Stimulated activated CD4-positive, alpha-beta T cell treated with anti-CD3 and anti-CD28 coated beads, Interleukin-4, amount 100 ng/mL, for 4 hours (primary cell): ENCODE measurements around the gene LHFPL3.

Experiments used
- DNase-seq, 2 experiments: peaks; one replicate each; pipeline ENCODE4 v3.0.0-alpha.2; 2020

LHFPL3 gene

DNA sequence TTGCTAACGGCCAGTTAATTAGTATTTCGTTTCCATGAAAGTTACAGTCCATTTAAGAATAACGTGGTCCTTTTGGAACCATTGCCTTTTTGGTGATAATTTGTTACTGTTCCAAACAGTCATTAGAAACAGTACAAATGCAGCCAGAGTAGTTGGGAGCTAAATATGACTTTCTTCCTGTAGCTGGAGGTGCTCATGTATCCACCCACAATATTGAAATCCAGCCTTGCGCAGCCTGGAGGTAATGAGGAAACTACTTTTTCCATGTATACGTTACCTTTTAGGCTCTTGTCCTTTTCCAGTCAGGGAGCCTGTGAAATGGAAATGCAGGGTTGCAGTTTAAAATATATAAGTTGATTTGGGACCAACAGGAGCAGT is 43.6 kb downstream of the LHFPL3 start:
- no peak for DNase-seq

DNA sequence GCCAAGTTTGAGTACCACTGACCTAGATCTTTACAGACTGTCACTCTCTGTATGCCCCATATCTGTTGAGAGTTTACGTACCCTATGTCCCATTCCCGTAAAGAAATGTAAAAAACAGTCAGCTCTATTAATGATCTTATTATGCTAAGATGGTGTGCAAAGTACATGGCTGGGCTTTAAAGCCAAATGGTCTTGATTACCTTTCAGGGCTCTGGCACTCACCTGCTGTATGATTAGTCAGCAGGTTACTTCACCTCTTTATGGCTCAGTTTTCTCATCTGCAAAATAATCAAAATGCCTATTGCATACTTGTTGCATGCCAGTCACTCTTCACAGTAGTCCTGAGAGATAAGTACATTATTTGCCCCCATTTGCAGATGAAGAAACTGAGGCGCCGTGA is 54.2 kb downstream of the LHFPL3 start:
- DNase-seq = no peak

DNA sequence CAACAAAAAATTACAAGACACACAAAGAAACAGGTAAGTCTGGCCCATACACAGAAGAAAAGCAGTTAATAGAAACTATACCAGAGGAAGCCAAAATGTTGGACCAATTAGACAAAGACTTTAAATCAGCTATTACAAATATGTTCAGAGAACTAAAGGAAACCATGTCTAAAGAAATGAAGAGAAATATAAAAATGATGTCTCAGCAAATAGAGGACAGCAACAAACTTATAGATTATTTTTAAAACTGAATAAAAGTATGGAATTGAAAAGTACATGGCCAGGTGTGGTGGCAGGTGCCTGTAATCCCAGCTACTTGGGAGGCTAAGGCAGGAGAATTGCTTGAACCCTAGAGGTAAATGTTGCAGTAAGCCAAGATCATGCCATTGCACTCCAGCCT is 58.5 kb downstream of the LHFPL3 start:
- no peak for DNase-seq

DNA sequence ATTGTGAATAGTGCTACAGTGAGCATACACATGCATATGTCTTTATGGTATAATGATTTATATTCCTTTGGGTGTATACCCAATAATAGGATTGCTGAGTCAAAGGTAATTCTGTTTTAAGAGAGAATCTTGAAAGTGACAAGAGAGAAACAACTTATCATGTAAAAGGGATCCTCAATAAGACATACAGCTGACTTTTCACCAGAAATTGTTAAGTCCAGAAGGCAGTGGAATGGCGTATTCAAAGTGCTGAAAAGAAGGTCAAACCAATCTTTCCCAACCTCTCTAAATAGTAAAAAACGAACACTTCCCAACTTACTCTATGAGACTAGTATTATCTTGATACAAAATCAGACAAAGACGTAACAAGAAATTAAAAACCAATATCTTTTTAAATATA is 59.8 kb downstream of the LHFPL3 start:
- no peak for DNase-seq

DNA sequence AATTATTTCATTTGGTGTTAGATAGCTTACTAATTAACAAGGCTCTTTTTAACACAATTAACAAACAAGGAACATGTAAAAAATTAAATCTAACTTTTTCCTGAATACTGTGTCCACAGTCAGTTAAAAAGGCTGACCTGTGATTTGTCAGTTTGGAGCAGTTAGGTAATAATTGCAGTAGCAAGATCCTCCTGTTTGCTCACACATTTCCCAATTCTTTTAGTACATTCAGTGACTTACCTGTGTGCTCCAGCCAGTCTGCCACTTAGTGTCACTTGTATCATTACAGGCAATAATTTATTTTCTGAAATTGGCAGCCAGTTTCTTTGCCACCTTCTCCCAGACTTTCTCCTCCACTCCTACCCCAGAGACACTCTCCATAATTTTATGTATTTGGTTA is 66.8 kb downstream of the LHFPL3 start:
- no peak for DNase-seq

DNA sequence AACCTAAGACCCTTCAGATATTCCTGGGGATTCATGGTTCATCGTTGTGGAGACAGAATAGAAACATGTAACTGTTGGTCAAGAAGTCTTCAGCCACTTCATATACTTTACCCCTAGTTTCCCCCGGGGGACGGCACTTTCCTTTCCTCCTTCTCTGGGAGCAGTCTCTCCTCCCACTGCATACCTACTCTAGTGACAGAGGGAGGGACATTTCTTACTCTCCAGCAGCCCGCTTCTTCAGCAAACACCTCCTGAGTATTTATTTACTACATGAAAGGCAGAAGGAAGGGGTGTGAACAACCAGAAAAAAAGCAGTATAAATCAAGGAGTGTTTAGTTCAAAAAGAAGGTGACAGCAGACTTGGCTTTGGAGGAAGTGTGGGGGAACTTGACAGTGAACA is 69.0 kb downstream of the LHFPL3 start:
- no peak for DNase-seq

DNA sequence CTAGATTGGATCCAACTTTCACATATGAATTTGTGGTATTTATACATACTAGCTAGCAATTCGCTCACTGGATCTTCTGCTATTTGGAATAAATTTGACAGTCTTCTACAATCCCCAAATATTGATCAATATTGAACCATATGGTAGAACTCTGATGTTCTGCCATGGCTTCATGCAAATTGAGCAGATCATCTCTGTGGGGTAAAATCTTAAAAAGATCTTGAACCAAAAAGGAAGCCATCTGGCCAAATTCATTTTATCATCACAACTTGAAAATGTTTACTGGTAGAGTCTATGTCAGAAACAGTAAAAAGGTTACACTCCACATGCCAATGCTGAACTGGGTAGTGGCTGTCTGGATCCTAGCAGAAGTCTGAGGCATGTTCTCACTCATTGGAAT is 80.0 kb downstream of the LHFPL3 start:
- no peak for DNase-seq

DNA sequence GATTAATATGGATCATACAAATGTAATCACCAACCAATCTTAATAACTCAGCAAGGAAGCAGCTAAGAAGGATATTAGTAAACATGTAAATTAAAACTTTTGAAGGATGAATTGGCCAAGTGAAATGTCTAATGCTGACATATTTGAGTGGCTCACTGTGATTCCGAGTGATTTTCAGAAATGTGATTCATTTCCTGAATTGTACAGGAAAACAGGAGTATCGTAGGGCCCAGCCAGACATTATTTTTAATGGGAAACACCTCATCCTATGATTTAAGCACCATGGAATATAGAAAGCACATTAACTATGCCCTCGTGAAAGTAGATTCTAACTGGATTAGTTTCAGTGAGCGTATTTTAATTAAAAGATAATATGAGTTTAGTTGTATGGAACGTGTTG is 82.3 kb downstream of the LHFPL3 start:
- no peak for DNase-seq

DNA sequence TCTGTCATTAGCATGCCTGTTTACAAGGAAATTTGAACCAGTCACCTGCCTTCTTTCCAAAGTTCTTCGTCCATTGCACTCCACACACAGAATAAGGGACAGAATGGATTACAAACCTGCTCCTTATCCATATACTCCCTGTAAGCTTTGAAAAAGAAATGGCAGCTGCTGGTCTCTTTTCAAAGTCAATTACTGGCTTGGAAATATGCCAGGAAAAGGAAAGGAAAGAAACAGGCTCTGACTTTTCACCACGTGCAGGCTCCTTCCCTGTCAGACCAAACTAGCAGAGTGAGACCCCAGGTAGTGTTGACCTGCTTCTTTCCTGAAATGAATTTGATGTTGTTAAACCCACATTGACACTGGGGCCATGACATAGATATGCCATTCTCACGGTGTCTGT is 84.5 kb downstream of the LHFPL3 start:
- no peak for DNase-seq

DNA sequence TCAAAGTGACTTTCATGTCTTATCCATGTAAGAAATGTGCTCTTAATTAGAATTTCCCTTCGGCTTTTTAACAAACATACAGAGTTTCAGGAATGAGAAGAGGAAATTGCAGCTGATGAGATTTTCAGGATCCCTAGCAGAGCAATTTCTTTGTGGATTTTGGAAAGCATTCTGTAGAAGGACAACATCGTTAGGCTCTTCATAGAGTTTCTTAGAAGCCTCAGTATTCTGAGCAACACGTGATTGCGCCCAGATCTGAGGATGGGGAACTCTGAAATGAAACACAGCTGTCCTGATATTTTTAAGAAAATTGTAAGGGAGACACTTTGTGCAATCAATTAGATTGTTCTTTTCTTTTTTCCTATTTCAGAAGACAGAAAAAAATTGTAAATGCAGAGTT is 85.8 kb downstream of the LHFPL3 start:
- DNase-seq = no peak

DNA sequence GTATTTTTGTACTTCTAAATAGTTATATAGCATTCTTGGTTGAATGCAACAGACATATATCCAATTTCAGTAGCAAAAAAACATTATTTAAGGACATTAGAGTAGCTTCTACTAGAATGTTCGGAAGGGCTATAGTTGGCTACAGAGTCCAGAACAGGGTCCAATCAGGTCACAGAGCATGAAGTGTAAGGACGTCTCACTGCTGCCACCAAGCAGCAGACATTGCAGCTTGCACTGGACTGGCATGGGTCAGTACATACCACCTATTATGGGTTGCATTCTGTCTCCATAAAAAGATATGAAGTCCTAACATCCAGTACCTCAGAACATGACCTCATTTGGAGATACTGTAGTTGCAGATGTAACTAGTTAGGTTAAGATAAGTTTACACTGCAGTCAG is 87.3 kb downstream of the LHFPL3 start:
- no peak for DNase-seq

DNA sequence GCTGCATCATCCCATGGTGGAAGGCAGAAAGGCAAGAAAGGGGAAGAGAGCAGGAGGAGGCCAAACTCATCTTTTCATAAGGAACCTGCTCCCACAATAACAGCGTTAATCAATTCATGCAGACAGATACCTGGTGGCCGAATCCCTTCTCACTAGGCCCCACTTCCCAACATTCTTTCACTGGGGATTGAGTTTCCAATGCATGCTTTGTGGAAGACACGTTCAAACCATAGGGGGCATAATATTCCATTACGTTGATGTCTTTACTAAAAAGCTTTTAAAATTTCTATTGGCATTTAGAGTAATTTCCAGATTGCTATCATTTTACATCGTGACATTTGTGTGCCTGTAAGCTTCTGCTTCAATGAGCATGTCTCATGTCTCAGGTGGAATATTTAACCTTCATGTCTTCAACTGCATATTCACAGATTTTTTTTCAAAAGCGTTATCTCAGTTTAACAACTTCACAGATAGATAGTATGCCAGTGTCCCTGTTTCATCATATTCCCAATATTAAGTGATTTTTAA is 88.5 kb downstream of the LHFPL3 start:
- no peak for DNase-seq

DNA sequence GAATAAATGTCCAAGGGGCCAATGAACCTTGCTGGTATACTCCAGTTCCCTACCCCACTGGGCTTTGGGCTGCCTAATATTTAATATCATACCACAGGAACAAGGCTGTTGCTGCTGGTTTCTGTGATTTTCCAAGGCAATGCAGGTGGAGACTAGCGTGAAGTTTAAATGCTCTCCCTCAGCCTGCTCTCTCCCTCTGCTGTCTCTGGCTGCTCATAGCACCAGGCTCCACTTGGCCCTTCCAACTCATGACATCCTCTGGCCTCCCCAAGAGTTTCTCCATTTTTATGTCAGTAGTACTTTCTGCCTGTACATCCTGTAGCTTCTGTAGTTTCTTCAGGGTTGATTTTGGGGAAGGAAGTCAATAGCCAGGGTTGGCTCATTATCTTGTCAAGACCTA is 103.5 kb downstream of the LHFPL3 start:
- no peak for DNase-seq

DNA sequence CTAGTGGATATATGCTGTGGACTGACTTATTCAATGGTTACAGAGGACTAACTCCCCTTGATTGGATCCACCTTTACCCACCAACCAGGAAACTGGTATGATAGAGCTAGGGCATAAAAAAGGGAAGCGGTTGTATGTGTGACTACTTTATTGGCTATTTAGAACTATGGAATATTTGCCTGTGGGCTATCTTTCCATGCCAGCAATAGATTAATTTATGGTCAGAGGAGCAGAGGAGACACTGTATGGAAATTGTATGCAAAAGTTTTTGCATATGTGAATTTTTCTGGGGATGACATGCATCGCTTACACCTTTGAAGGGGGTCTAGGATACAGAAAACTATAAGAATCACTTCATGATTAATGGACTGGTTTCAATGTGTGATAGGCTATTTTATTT is 105.7 kb downstream of the LHFPL3 start:
- DNase-seq = no peak

DNA sequence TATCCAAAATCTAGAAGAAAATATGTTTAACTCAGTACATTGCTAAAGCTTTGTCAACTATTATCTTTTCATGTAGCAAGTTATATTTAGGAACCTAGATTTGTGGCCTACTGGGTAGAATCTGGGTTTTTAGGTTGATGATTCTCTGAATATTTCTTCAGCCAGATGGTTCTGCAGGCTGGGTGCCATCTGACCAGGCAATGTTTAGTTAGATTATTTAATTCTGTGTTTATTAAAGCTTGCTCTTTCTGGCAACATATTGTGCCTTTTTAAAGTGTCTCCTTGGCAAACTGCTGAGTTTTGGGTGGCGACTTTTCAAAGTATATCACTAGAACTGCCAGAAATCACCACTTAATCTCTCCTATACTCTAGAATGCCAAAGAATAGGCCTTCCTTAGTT is 114.1 kb downstream of the LHFPL3 start:
- DNase-seq = no peak

DNA sequence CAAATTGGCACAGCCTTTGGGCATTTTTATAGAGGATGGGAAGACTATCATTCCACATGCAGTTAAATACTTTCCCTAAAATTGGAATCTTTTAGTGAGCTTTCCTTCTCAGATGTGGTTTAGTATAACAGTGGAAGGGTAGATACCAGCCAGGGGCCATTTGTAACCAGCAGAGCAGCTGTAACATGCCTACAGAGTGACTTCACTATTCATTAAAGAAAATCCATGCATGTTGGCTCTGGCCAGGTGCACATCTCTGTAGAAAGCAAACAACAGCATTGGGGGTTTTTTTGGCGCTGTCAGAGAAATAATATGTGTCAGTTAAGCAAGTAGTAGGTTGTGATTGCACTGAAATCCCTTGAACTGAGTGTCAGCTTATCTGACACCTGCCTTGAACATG is 115.6 kb downstream of the LHFPL3 start:
- DNase-seq = no peak

DNA sequence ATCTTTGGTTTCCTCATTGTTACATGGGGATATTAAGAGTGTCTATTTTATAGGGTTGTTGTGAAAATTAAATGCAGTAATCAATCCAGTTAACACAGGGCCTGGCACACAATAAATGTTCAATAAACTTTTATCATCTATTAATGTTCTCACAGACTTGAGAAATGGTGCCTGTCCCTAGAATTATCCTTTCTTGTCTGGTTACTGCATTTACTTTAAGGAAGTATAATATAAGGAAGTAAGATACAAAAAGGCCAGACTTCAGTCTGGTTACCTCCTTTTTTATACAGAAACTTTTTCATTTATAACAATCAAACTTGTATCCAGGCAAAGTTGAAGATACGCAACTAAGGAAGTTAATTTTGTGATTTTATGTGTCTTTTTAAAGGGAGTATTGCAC is 117.0 kb downstream of the LHFPL3 start:
- no peak for DNase-seq

DNA sequence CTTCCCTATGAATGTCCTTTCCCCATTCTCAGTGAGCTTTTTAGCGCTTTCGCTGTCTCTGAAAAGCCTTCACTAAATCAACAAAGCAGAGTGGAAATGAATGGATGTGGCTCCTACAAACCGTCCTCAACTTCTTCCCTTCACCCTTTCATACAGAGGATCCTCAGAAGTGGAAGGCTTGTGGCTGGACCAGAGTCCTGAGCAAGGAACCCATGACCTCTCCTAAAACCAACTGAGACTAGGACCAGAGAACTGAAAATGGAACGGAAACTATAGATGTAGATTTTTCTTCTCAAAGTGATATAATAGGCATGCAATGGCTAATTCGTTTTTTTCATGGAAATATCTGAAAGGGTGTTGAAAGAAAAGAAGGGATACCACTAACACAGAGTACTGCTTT is 122.5 kb downstream of the LHFPL3 start:
- no peak for DNase-seq

DNA sequence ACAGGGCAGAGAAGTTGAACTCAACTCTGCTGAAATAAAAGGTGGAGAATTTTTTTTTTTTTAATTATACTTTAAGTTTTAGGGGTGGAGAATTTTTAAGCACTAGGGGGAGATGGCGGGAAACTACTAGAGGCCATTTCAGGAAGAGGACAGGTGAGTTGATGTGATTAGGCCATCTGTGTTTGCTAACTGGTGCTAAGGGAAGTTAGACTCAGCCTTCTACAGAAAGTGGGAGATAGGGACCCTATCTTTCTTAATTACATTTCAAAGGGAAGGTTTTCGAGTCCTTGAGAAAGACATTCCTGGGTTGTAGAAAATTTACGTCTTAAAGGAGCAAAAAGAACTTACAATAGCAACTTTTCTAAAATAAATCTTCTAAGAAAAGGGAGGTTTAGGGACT is 124.8 kb downstream of the LHFPL3 start:
- no peak for DNase-seq

DNA sequence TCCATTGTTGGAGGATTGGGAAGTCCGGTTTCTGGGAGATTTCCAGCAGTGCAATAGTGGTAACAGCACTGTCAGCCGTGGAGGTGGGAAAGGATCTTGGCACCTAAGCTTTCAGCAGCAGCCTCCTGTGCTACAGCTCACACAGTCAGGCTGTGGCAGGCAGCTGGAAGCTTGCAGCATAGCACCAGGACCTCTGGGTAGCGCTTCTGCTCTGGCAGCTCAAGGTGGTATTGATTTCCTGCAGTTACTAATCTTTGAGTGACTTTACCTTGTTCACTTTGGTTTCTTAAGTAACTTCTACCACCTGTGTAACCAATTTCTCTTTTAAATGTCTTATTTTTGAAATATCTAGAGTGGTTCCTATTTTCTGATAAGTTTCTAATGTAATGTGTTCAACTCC is 130.5 kb downstream of the LHFPL3 start:
- DNase-seq = no peak

DNA sequence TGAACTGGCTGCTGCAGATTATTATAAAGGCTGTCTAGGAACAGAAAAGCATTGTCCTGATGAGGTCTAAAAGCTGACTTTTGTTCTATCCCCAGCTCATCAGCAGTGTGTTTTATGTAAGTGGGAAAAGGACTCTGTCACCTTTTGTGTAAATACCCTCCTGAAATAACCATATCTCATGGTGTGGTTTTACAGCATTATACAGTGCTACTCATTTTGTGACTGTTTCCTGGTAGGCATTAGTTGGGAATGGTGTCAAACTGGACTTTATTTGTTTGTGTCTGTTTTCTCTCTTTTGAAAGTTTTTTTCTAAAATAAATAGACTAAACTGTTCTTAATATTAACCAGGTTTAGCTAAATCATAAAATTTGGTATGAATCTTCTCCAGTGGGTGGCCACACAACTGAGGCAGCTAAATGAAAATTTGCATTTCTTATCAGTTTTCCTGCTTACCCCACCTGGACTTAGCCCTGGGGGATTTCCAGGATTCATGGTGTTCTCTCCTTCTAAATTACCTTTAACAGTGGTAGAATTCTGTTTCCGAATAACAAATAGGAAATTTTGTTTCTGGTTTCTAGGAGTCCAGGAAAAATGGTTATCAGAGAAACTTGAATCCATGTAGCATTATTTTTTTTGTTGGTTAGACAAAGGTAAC is 140.9 kb downstream of the LHFPL3 start:
- DNase-seq = no peak

DNA sequence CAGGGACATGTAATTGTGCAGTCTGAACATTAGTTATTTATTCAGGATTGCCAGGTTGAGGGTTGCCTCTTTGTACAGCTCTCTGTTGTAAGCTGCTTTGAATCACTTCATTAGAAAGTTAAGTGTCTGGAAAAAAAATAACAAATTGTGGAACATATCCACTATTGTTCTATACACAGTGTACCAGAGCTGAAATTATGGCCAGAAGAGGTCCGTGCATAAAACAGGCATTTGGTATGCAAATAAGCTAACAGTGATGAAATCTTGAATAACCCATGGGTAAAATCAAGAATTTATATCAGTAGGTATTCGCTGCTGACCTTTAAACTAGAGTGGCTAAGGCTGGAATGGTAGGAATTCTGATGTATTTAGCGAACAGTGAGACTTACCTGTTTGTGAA is 152.1 kb downstream of the LHFPL3 start:
- no peak for DNase-seq

DNA sequence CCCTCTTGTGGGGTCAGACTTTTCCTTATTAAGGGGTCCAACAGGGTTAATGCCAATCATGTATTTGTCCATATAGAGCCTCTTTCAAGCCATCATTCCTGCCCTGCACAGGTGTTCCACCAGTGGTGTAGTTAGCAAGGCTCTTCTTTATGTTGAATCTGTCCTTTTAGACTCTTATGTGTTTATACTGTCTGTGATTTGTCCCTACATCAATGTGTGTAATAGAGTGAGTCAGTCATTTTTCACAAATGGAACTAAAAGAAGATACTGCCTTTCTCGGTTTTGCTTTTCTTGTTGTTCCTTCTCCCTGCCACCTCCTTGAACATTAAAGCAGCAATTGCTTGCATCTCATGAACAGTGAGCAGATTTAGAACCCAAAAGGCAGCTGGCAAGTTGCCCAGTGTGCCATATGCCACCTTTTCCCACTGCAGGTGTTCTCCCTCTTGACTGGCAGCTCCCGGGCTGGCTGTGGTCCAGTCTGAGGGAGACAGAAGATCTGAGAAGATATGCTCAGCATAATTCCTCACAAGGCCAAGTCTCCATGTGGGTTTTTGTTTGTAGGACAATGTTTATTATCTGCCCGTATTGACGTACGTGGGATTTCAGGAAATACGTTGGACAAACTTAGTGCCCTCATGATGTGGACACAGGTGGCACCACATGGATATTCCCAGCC is 154.1 kb downstream of the LHFPL3 start:
- DNase-seq = no peak

DNA sequence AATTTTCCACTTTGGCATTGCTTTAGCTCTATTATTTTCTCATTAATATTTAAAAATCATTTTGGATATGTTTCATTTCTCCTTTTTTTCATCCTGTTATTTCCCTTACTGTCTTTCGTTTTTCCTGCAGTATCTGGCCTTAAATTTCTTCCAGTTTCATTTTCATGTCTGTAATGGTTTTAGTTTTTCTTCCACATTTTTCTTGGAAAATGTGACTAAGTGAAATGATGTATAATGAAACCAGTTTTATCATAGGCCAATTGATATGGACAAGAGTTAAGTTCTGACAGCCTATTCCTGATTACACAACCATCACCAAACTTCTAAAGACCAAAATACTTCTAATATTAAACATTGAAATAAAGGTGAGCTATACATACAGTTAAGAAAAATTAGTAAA is 158.5 kb downstream of the LHFPL3 start:
- no peak for DNase-seq

DNA sequence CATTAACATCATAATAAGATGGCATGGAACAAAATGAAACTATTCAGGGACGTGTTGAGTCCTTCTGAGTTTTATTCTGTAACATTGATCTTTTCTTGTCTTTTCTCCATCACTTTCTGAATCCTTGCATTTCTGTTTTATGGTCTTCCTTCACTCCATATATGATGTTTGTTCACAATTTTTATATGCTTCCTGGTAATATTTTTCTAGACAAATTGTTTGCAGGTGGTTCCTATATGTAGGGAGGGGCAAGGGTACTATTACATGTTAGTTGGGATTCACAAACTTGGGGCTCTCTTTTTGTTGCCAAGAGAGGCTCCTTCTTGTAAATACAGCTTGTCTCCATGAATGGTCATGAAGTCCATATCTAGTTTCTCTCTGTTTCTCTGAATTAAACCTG is 159.2 kb downstream of the LHFPL3 start:
- DNase-seq = no peak
